WERI-Rb-1 (cell line): ENCODE data around the gene PBLD.

ENCODE experiments used
- DNase-seq: peaks from one replicate; pipeline ENCODE4 v3.0.0-alpha.2; 2020
- H3K27ac ChIP-seq: fragments of 250-450 bp; sonication (Bioruptor Pico); 2 replicates; pipeline ENCODE4 v1.5.1; 2020; ENCODE audit warnings: mild to moderate bottlenecking, moderate library complexity
- H3K27me3 ChIP-seq: fragments of 250-450 bp; sonication (Bioruptor Pico); 2 replicates; pipeline ENCODE4 v1.5.1; 2021; ENCODE audit warnings: mild to moderate bottlenecking, low read depth, moderate library complexity; ENCODE audit not compliant: insufficient read depth, severe bottlenecking
- H3K36me3 ChIP-seq: fragments of 250-450 bp; sonication (Bioruptor Pico); 2 replicates; pipeline ENCODE4 v1.5.1; 2020; ENCODE audit warnings: mild to moderate bottlenecking, moderate library complexity
- H3K4me3 ChIP-seq: 2 replicates; pipeline ENCODE4 v1.5.1; 2011; ENCODE audit warnings: low read depth, mild to moderate bottlenecking, control low read depth, low read length
- H3K9me3 ChIP-seq: fragments of 250-450 bp; sonication (Bioruptor Pico); 2 replicates; pipeline ENCODE4 v1.5.1; 2021; ENCODE audit warnings: mild to moderate bottlenecking, moderate library complexity; ENCODE audit not compliant: severe bottlenecking
- TF ChIP-seq, protein P1 (sequence below): IDR thresholded peaks from 2 replicates; pipeline ENCODE4 v1.5.1; 2011; ENCODE audit warnings: low read depth, mild to moderate bottlenecking, control low read depth, inconsistent platforms, low read length

Gene PBLD

DNA sequence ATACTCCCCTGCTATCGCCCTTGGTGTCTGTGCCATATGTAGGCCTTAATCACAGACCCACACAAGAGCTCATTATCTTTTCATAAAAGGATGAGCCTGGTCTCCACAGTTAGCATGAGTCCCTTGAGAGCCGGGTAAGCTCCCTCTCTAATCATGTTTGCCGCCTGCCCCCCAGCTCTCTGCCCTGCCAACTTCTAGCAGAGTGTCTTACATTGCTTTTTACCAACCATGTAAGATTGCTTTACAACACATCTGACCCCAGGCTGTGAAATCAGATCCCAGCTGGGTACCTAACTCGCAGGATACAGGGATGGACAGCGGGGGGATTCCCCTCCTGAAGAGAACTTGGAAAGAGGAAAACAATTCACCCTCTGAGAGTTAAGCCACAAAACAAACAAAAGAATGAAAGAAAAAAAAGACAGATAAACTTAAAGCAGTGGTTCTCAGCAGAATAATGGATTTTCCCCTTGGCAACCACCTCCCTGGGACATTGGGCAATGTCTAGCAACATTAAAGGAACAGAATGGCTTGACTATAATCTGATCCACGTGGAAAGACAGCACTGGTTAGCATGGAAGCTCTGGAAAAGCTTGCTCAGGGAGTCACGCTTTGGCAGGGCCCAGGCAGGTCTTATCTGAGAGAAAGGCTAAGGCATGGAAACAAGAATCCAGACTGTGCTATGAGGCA, 61.4 kb downstream of the PBLD start:
- DNase-seq, result peak; percentile 75
- Histone ChIP-seq H3K4me3 (no peak overlapping the region), H3K36me3 (no peaks in the 10 kb centered on the region), H3K27me3 (no peaks in the 10 kb centered on the region), H3K9me3 (peaks cover 3% of the 10 kb centered on the region), H3K27ac (peak overlapping the region; percentile 60)
- TF ChIP-seq, protein P1, sequence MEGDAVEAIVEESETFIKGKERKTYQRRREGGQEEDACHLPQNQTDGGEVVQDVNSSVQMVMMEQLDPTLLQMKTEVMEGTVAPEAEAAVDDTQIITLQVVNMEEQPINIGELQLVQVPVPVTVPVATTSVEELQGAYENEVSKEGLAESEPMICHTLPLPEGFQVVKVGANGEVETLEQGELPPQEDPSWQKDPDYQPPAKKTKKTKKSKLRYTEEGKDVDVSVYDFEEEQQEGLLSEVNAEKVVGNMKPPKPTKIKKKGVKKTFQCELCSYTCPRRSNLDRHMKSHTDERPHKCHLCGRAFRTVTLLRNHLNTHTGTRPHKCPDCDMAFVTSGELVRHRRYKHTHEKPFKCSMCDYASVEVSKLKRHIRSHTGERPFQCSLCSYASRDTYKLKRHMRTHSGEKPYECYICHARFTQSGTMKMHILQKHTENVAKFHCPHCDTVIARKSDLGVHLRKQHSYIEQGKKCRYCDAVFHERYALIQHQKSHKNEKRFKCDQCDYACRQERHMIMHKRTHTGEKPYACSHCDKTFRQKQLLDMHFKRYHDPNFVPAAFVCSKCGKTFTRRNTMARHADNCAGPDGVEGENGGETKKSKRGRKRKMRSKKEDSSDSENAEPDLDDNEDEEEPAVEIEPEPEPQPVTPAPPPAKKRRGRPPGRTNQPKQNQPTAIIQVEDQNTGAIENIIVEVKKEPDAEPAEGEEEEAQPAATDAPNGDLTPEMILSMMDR, result no peak

DNA sequence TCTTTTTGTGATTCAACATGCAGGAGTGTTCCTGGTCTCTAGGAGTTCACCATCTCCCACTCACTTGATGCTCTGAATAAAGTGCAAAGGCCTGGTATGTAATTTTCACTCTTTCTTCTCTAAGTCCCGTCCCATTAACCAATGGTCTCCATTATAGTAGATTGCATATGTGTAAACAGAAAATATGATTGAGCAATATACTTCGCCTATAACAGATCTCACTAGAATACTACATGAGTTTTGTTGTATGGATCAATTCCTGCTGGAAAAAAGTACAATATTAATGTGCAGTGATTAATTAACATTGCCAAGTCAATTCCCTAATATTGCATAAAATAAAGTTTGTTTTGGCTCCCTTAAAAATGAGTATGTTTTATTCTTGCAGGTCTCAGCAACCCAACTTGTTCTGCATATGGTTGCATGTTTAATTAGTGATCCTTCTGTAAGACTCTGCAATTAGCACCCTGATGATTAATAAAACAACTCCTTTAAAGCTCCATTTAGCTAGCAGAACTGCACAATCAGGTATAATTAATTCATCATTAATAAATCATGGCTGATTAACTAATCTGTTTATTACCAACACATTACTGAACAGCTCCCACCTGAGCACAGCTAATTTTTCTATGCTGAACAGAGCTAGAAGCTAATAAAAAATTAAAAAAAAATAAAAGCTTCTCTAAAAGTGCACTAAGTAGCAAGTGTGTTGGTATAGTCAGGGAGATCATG, 63.0 kb downstream of the PBLD start:
- no peak overlapping the region for H3K27ac ChIP-seq
- H3K36me3 ChIP-seq, result no peaks in the 10 kb centered on the region; the same call in 1 of the 2 replicates
- no peaks in the 10 kb centered on the region for H3K27me3 ChIP-seq
- TF ChIP-seq, protein P1, result no peak
- no peak overlapping the region for H3K4me3 ChIP-seq
- peaks cover 10% of the 10 kb centered on the region for H3K9me3 ChIP-seq
- DNase-seq, result no peak

DNA sequence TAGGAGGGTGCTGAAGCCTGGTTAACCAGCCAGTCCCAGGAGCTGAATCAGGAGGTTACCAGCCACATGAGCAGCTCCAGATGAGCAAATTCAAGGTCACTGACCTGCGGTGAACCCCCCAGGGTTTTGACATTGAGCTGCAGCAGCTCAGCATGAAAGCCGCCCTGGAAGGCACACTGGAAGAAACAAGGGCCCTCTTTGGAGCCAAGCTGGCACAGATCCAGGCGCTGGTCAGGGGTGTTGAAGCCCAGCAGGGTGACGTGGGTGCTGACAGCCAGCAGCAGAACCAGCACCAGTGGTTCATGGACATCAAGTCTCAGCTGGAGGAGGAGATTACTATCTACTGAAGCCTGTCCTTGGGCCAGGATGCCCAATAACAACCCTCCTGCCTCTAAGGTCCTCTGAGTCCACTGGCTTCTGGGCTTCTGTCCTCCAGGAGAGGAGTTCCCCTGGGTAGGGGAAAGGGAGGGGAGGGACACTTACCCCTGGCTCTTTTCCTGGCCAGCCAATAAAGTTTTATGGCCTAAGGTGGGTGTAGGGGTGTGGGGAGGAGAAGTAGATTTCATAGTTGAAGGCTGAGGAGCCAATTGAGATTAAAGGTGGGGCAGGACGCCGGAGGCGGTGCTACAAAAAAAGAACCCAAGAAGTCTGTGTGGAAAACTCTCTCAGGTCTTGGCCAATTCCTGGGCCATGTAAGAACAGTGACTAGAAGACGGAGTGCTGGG, 71.4 kb downstream of the PBLD start:
- Histone ChIP-seq H3K27me3 (no peaks in the 10 kb centered on the region), H3K27ac (no peak overlapping the region), H3K36me3 (no peaks in the 10 kb centered on the region; the same call in 1 of the 2 replicates), H3K4me3 (no peak overlapping the region), H3K9me3 (peaks cover 13% of the 10 kb centered on the region)
- TF ChIP-seq, protein P1, result no peak
- no peak for DNase-seq

DNA sequence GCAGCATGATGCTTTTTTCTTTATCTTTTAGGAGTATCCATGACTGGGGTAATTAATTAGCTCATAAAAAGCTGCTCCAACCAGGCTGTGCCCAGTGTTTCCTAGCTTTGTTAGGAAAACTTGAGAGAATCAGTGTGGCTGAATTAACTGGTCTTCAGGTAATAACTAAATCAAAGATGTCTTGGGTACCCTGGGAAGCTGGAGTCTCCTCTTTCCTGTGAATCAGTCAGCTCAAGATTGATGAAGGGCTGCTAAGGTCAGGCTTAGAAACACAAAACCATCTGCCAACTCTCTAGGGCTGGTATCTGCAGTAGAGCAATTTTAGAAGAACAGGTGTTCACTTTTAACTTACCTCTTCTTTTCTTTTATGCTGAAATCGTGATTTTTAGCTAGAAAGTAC, 79.4 kb downstream of the PBLD start:
- no peaks in the 10 kb centered on the region for H3K36me3 ChIP-seq
- peak; percentile 57 for DNase-seq
- no peaks in the 10 kb centered on the region for H3K27me3 ChIP-seq
- peak overlapping the region; percentile 89 for H3K27ac ChIP-seq
- TF ChIP-seq, protein P1, result no peak
- H3K4me3 ChIP-seq, result peak overlapping the region; percentile 9
- H3K9me3 ChIP-seq, result no peaks in the 10 kb centered on the region

DNA sequence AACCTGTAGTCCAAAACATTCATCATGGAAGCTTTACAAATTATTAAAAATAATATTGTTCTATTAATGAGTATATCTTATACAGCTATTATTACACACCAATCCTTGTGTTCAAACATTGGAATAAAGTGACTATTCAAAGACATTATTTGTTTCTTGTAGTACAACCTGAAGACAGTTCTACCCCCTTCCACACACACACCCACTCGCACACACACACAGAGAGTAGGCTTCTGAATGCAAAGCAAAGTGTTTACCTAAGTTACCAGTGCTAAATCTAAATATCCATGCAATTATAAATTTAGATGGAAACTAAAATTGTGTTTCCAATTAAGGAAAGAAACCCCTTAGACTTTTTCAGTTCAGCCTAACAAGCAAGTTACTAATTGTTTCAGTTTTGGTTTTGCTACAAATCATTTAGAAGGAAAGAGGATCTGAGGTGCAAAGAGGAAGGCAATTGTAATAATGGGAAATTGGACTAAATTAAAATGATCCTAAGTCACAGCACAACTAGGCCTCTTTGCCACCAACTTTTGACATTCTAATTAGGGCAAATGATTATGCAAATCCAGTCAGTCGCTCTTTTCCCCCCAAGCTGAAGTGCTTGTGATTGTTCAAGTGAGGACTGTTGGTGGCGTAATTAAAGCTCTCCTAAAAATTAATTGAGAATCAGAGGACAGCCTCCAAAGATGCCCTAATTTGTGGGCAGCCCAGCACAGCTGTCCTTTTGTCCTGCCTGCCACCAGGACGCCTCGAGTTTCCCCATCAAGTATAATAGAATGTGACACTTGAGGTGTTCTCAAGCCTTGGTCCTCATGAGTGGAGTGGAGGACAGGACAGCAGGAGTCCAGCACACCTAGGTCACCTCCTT, 80.9 kb downstream of the PBLD start:
- H3K27ac ChIP-seq, result peak overlapping the region; percentile 89
- no peaks in the 10 kb centered on the region for H3K27me3 ChIP-seq
- DNase-seq, result no peak
- H3K4me3 ChIP-seq, result no peak overlapping the region
- H3K36me3 ChIP-seq, result no peaks in the 10 kb centered on the region
- TF ChIP-seq, protein P1, result no peak
- H3K9me3 ChIP-seq, result no peaks in the 10 kb centered on the region
